ENCODE data around the gene ELFN1.

DNA sequence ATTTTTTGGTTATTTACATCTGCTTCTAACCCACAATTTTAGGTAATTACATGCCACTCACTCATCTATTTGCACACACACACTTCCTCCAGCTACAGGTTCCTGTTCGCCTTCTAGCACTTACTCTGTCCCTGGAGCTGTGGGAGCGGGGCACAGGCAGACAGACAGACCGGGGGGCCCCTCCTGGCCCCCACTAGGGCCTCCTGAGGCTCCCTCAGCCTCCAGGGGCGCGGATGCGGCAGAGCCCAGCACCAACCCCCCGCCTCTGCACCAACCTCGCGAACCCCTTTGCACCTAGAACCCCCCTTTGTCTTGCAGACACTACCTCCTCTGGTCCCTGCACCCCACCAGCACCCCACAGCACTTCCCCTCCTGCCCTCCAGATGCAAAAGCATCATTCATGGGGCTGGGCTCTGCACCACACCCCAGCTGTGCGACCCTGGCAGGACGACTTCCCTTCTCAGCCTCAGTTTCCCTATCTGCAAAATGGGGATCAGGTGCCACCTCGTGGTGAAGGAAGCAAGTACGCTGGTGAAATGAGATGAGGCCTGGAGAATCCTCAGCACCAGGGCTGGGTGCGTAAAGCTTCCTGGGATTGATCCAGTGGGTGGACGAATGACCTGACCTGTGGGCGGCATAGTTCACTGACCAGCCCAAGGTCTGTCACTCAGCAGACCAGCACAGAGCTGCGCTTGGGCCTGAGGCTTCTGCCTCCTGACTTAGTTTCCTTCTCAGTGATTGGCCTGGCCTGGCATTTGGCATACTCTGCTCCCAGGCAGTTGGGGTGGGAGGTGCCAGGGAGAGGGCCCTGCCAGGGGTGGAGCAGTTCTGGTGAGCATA lies 37.9 kb downstream of the ELFN1 start:
- TF ChIP-seq MYC (IDR thresholded peaks at IDR 0.05; ENCODE audit: low read depth, low read length) (no peak), POLR2A (IDR thresholded peaks at IDR 0.05; ENCODE audit: low read depth, low read length) (no peak), EZH2 (IDR thresholded peaks at IDR 0.05; ENCODE audit: borderline replicate concordance, low read depth, low read length, severe bottlenecking) (no peak)
- TF ChIP-seq, protein P1, sequence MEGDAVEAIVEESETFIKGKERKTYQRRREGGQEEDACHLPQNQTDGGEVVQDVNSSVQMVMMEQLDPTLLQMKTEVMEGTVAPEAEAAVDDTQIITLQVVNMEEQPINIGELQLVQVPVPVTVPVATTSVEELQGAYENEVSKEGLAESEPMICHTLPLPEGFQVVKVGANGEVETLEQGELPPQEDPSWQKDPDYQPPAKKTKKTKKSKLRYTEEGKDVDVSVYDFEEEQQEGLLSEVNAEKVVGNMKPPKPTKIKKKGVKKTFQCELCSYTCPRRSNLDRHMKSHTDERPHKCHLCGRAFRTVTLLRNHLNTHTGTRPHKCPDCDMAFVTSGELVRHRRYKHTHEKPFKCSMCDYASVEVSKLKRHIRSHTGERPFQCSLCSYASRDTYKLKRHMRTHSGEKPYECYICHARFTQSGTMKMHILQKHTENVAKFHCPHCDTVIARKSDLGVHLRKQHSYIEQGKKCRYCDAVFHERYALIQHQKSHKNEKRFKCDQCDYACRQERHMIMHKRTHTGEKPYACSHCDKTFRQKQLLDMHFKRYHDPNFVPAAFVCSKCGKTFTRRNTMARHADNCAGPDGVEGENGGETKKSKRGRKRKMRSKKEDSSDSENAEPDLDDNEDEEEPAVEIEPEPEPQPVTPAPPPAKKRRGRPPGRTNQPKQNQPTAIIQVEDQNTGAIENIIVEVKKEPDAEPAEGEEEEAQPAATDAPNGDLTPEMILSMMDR (IDR thresholded peaks at IDR 0.05; ENCODE audit: extremely low read depth in 1 of 2, insufficient read depth in 1 of 2, low read depth in 1 of 2, low read length in 2 of 2), result no peak
- TF ChIP-seq, protein P2, sequence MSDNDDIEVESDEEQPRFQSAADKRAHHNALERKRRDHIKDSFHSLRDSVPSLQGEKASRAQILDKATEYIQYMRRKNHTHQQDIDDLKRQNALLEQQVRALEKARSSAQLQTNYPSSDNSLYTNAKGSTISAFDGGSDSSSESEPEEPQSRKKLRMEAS (IDR thresholded peaks at IDR 0.05; ENCODE audit: insufficient read depth, insufficient read length), result no peak

Measured in endothelial cell of umbilical vein (primary cell).